GM20431 (cell line): ENCODE measurements around the gene ZNF438.

Experiments
- in situ Hi-C: fragments of 300-500 bp; cut with MseI, MboI; formaldehyde crosslinking; loops from one replicate; pipeline ENCODE4 v1.15.0; 2020; ENCODE audit warnings: low sequenced_read_pairs; ENCODE audit not compliant: unreplicated experiment

Gene ZNF438

GRCh38 chr10:30818854-30819253 lies 212.8 kb downstream of the ZNF438 start:
- in situ Hi-C loops, result no loop called here

- in situ Hi-C loops, result no loop called here
Observed at GRCh38 chr10:30818010-30818660, 213.5 kb downstream of the ZNF438 start.

- in situ Hi-C loops, result no loop called here
Observed at GRCh38 chr10:30817541-30817940, 214.1 kb downstream of the ZNF438 start.

- in situ Hi-C loops, result no loop called here
Observed at GRCh38 chr10:30816820-30817171, 214.9 kb downstream of the ZNF438 start.

- in situ Hi-C loops, result no loop called here
Observed at GRCh38 chr10:30816159-30816819, 215.4 kb downstream of the ZNF438 start.

- in situ Hi-C loops, result no loop called here
Observed at GRCh38 chr10:30813872-30814481, 217.7 kb downstream of the ZNF438 start.

- in situ Hi-C loops, result no loop called here
Observed at GRCh38 chr10:30812018-30812851, 219.4 kb downstream of the ZNF438 start.

- in situ Hi-C loops, result no loop called here
Observed at GRCh38 chr10:30811276-30812017, 220.2 kb downstream of the ZNF438 start.

GRCh38 chr10:30810416-30810815 lies 221.2 kb downstream of the ZNF438 start:
- in situ Hi-C loops, result no loop called here

- in situ Hi-C loops, result no loop called here
Observed at GRCh38 chr10:30806850-30807249, 224.8 kb downstream of the ZNF438 start.

GRCh38 chr10:30805061-30805460 lies 226.6 kb downstream of the ZNF438 start:
- in situ Hi-C loops, result no loop called here

- in situ Hi-C loops, result no loop called here
Observed at GRCh38 chr10:30804478-30805055, 227.1 kb downstream of the ZNF438 start.

- in situ Hi-C loops, result no loop called here
Observed at GRCh38 chr10:30803892-30804322, 227.8 kb downstream of the ZNF438 start.

GRCh38 chr10:30803058-30803457 lies 228.6 kb downstream of the ZNF438 start:
- in situ Hi-C loops, result no loop called here

GRCh38 chr10:30800368-30800767 lies 231.3 kb downstream of the ZNF438 start:
- in situ Hi-C loops, result no loop called here

- in situ Hi-C loops, result loop anchor here (25.0 kb wide), 1 partner anchor 514 kb away; the partner anchor contains the start of gene ZEB1
Observed at GRCh38 chr10:30798646-30799185, 232.9 kb downstream of the ZNF438 start.

- in situ Hi-C loops, result loop anchor here (25.0 kb wide), 1 partner anchor 517 kb away; the partner anchor contains the start of gene ZEB1
Observed at GRCh38 chr10:30795024-30795423, 236.6 kb downstream of the ZNF438 start.
